Measurements from ENCODE around the gene GTF2IRD1. TPM values are rescaled to one million over a fixed set of nuclear protein-coding genes. Genes with fewer than 3 reads are reported as not detected.
"Not testable (repeated sequence)": the region's sequence is repeated elsewhere in the genome, so short reads cannot be mapped to it uniquely, and the experiment has no call there.

The GTF2IRD1 gene
- total RNA-seq, 4 donors from 2014 or later = 11.5 to 39.1 (median 22.5) TPM

GRCh38 chr7:74417419-74417971, 36.2 kb upstream of the GTF2IRD1 start:
- Histone ChIP-seq H3K36me3 (no peaks in the 10 kb centered on the region), H3K4me1 (no peaks in the 10 kb centered on the region), H3K4me3 (no peak overlapping the region), H3K27ac (no peak overlapping the region), H3K9me3 (no peaks in the 10 kb centered on the region), H3K27me3 (no peaks in the 10 kb centered on the region)
- peak; percentile 71 to 74 for DNase-seq
- peak; percentile 92 to 98 (median 96) for TF ChIP-seq CTCF (IDR thresholded peaks at IDR 0.05)
- TF ChIP-seq POLR2A (IDR thresholded peaks at IDR 0.05) = peak in 1 of 2 donors; percentile 22
- intact Hi-C loops (cut with DNase I; ENCODE audit: low total_unique reads) = no loop called here

- TF ChIP-seq POLR2A (IDR thresholded peaks at IDR 0.05) = no peak
- no peak for TF ChIP-seq CTCF (IDR thresholded peaks at IDR 0.05)
- no peaks in the 10 kb centered on the region for H3K27me3 ChIP-seq
- H3K4me1 ChIP-seq = no peaks in the 10 kb centered on the region
- DNase-seq = no peak
- H3K4me3 ChIP-seq = no peak overlapping the region
- H3K9me3 ChIP-seq = no peaks in the 10 kb centered on the region
- intact Hi-C loops (cut with DNase I; ENCODE audit: low total_unique reads) = no loop called here
- H3K27ac ChIP-seq = no peak overlapping the region
- no peaks in the 10 kb centered on the region for H3K36me3 ChIP-seq
Observed at GRCh38 chr7:74418076-74418475, 35.6 kb upstream of the GTF2IRD1 start.

- TF ChIP-seq POLR2A (IDR thresholded peaks at IDR 0.05) (no peak), CTCF (IDR thresholded peaks at IDR 0.05) (no peak)
- intact Hi-C loops (cut with DNase I; ENCODE audit: low total_unique reads) = no loop called here
- no peaks in the 10 kb centered on the region for H3K4me1 ChIP-seq
- no peak overlapping the region for H3K4me3 ChIP-seq
- no peaks in the 10 kb centered on the region for H3K9me3 ChIP-seq
- no peaks in the 10 kb centered on the region for H3K36me3 ChIP-seq
- no peak overlapping the region for H3K27ac ChIP-seq
- DNase-seq = no peak
- no peaks in the 10 kb centered on the region for H3K27me3 ChIP-seq
Observed at GRCh38 chr7:74418538-74418937, 35.2 kb upstream of the GTF2IRD1 start.

DNA sequence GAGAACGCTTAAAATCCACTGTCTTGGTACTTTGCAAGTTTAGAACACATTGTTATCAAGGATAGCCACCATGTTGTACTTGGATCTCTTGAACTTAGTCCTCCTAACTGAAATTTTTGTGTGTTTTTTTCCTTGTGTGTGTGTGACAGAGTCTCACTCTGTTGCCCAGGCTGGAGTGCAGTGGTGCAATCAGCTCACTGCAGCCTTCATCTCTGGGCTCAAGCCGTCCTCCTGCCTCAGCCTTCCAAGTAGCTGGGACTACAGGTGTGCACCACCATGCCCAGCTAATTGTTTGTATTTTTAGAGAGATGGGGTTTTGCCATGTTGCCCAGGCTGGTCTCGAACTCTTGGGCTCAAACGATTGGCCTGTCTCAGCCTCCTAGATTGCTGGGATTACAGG, 34.5 kb upstream of the GTF2IRD1 start:
- H3K4me3 ChIP-seq; H3K9me3 ChIP-seq; H3K4me1 ChIP-seq; H3K36me3 ChIP-seq; DNase-seq; H3K27ac ChIP-seq; H3K27me3 ChIP-seq; intact Hi-C loops (cut with DNase I; ENCODE audit: low total_unique reads): not testable (repeated sequence)

DNA sequence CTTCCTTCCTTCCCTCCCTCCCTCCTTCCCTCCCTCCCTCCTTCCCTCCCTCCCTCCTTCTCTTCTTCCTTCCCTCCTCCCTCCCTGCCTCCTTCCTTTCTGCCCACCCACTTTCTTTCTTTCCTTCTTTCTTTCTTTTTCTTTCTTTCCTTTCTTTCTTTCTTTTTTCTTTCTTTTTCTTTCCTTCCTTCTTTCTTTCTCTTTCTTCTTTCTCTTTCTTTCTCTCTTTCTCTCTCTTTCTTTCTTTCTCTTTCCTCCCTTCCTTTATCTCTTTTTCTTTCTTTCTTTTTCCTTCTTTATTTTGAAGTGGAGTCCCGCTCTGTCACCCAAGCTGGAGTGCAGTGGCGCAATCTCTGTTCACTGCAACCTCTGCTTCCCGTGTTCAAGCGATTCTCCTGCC, 33.7 kb upstream of the GTF2IRD1 start:
- H3K9me3 ChIP-seq = no peaks in the 10 kb centered on the region
- no peaks in the 10 kb centered on the region for H3K4me1 ChIP-seq
- no peak overlapping the region for H3K27ac ChIP-seq
- no peaks in the 10 kb centered on the region for H3K27me3 ChIP-seq
- DNase-seq = no peak
- TF ChIP-seq POLR2A (IDR thresholded peaks at IDR 0.05) = no peak
- no peak for TF ChIP-seq CTCF (IDR thresholded peaks at IDR 0.05)
- no peaks in the 10 kb centered on the region for H3K36me3 ChIP-seq
- no peak overlapping the region for H3K4me3 ChIP-seq
- intact Hi-C loops (cut with DNase I; ENCODE audit: low total_unique reads) = loop anchor here (5.0 kb wide), 1 partner anchor 292 kb away; no protein-coding TSS in a partner anchor
